ENCODE data around the gene ZBED5. TPM values are rescaled to one million over a fixed set of nuclear protein-coding genes. Genes with fewer than 3 reads are reported as not detected.
"Not testable (repeated sequence)": the region's sequence is repeated elsewhere in the genome, so short reads cannot be mapped to it uniquely, and the experiment has no call there.

ZBED5 gene
- total and polyA plus RNA-seq, 2 of the 4 experiments (the other 2 are of a cell fraction): 28.2 to 30.8 TPM

DNA sequence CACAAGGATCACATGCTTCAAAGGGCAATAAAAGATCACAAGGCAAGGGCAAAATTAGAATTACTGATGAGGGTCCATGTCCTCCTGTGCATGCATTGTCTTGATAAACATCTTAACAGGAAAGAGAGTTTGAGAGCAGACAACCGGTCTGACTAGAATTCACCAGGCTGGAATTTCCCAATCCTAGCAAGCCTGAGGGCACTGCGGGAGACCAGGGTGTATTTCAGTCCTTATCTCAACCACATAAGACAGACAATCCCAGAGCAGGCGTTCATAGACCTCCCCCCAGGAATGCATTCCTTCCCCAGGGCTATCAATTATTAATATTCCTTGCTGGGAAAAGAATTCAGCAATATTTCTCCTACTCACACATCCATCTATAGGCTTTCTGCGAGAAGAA is 26.4 kb upstream of the ZBED5 start:
- H2AFZ ChIP-seq (replicated peaks; ENCODE audit: low read length, poor library complexity); CTCF ChIA-PET; ATAC-seq (ENCODE audit: low read depth); H3K9ac ChIP-seq (ENCODE audit: low read depth, low read length); POLR2A ChIA-PET (ENCODE audit: unreplicated experiment); H4K8ac ChIP-seq (ENCODE audit: low read depth in 2 of 2, low read length in 2 of 2); H4K91ac ChIP-seq (ENCODE audit: insufficient read depth, low read depth, low read length); in situ Hi-C loops (cut with MboI; ENCODE audit: low sequenced_read_pairs); BruUV-seq (replicated peaks); H3K9me1 ChIP-seq (ENCODE audit: insufficient read depth, low read length); H3K36me3 ChIP-seq (ENCODE audit: control insufficient read depth, insufficient read depth, low read length); H2BK15ac ChIP-seq (ENCODE audit: low read depth, low read length); H3K27ac ChIP-seq (ENCODE audit: insufficient read depth, low read length); H2AK9ac ChIP-seq (replicated peaks; ENCODE audit: low read depth, low read length, poor library complexity); DNase-seq; H4K20me1 ChIP-seq (ENCODE audit: insufficient read depth, low read length); H3K4me1 ChIP-seq (ENCODE audit: control insufficient read depth, insufficient read depth, low read length); H3K18ac ChIP-seq (ENCODE audit: low read depth, low read length); H3K4ac ChIP-seq (ENCODE audit: low read depth, low read length); H3K23ac ChIP-seq (ENCODE audit: low read depth, low read length); dilution Hi-C loops (cut with HindIII; ENCODE audit: low sequenced_read_pairs, unreplicated experiment); H3K4me2 ChIP-seq (ENCODE audit: low read depth, low read length); H3K14ac ChIP-seq (replicated peaks; ENCODE audit: low read depth, low read length); H3K9me3 ChIP-seq (ENCODE audit: control insufficient read depth, insufficient read depth, low read length); H3K4me3 ChIP-seq (ENCODE audit: insufficient read depth, low read depth, low read length); intact Hi-C loops (cut with micrococcal nuclease); H2BK120ac ChIP-seq (ENCODE audit: low read depth, low read length); H3K79me1 ChIP-seq (ENCODE audit: low read depth in 1 of 2, low read length in 2 of 2); H3K56ac ChIP-seq (ENCODE audit: extremely low read depth, insufficient read depth, low read length); H2BK20ac ChIP-seq (ENCODE audit: low read depth, low read length); H2AK5ac ChIP-seq (ENCODE audit: low read depth, low read length); H3K27me3 ChIP-seq (ENCODE audit: control insufficient read depth, insufficient read depth, low read length); H4K5ac ChIP-seq (ENCODE audit: low read depth, low read length); H2BK5ac ChIP-seq (ENCODE audit: low read depth, low read length, poor library complexity, severe bottlenecking): not testable (repeated sequence)
- WGBS, 2 experiments (ENCODE audit: extremely low coverage in 2 of 2, insufficient read length in 1 of 2): 100% methylated on average over 1 of the region's 4 CpGs; no CpG with 5 or more reads in 1 of the 2 experiments
